ENCODE data around the gene SRR.

- TF ChIP-seq CTCF (IDR thresholded peaks at IDR 0.05) = no peak
- no peak for TF ChIP-seq POLR2AphosphoS5 (IDR thresholded peaks at IDR 0.05)
- TF ChIP-seq POLR2A (IDR thresholded peaks at IDR 0.05) = no peak
Observed at GRCh38 chr17:2373179-2373578, 69.4 kb downstream of the SRR start.
